Esophagus muscularis mucosa (tissue), 4 donors: ENCODE results near the gene DEPP1. TPM values are rescaled to one million over a fixed set of nuclear protein-coding genes. Genes with fewer than 3 reads are reported as not detected.
A peak's percentile ranks its signal among the peaks of the same experiment; 100 is the strongest.

ENCODE experiments used
- DNase-seq: peaks from one replicate; pipeline ENCODE4 v3.0.0-alpha.2; 2017; ENCODE audit errors: extremely low spot score
- H3K27ac ChIP-seq, 4 donors: fragments of 200-600 bp; sonication (generic); replicated peaks in 1 of 4; 1 replicate in 3 of 4; 2 replicates in 1 of 4; pipeline ENCODE4 v1.5.1; 2016 to 2019; ENCODE audit warnings: mild to moderate bottlenecking in 1 of 4
- H3K27me3 ChIP-seq, 4 donors: fragments of 200-600 bp; sonication (generic); one replicate each; pipeline versions ENCODE4 v1.5.1 to v1.6.0; 2016 to 2019
- H3K36me3 ChIP-seq, 4 donors: fragments of 200-600 bp; sonication (generic); one replicate each; pipeline ENCODE4 v1.5.1; 2016 to 2019
- H3K4me1 ChIP-seq, 4 donors: fragments of 200-600 bp; sonication (generic); one replicate each; pipeline ENCODE4 v1.5.1; 2016 to 2019
- H3K4me3 ChIP-seq, 4 donors: fragments of 200-600 bp; sonication (generic); 1 replicate in 2 of 4; 2 replicates in 2 of 4; pipeline ENCODE4 v1.5.1; 2016 to 2019; ENCODE audit warnings: mild to moderate bottlenecking in 4 of 4, moderate library complexity in 1 of 4
- H3K9me3 ChIP-seq, 4 donors: fragments of 200-600 bp; sonication (generic); 1 replicate in 3 of 4; 2 replicates in 1 of 4; pipeline ENCODE4 v1.5.1; 2016 to 2019
- CTCF ChIP-seq, 3 experiments: fragments of 200-600 bp in 2 of 3; fragments of 450-650 bp in 1 of 3; sonication (generic) in 2 of 3; IDR thresholded peaks; one replicate each; pipeline ENCODE4 v1.5.1; 2017 to 2019; ENCODE audit warnings: antibody characterized with exemption in 3 of 3, mild to moderate bottlenecking in 2 of 3, moderate library complexity in 1 of 3
- EP300 ChIP-seq: sonication (generic); formaldehyde crosslinking; IDR thresholded peaks from one replicate; pipeline ENCODE4 v1.6.1; 2017; ENCODE audit warnings: antibody characterized with exemption
- POLR2A ChIP-seq: fragments of 450-650 bp; IDR thresholded peaks from one replicate; pipeline ENCODE4 v1.6.1; 2017; ENCODE audit warnings: antibody characterized with exemption, moderate library complexity, mild to moderate bottlenecking, low read depth
- POLR2AphosphoS5 ChIP-seq, 2 donors: sonication (generic); formaldehyde crosslinking; IDR thresholded peaks; one replicate each; pipeline ENCODE4 v1.6.1; 2017; ENCODE audit warnings: antibody characterized with exemption in 2 of 2
- WGBS: methylation state at CpG from one replicate; pipeline ENCODE4 v1.1.5; 2018; 5-methylcytosine and 5-hydroxymethylcytosine counted together
- intact Hi-C: fragments of 100-400 bp; cut with DNase I; formaldehyde crosslinking; loops from one replicate; pipeline ENCODE4 v1.15.1; 2023
- total RNA-seq, 4 donors: library from RNA; depleted of rRNA; stranded (reverse); fragments of >200 nt; gene quantifications; one replicate each; pipeline versions ENCODE4 v1.1.0 to v1.2.1, GENCODE V29; 2016

The DEPP1 gene
- total RNA-seq, 4 donors from 2014 or later: 32.0 to 413 (median 126) TPM

GRCh38 chr10:44958196-44958897 lies 20.3 kb downstream of the DEPP1 start:
- WGBS: 43% methylated on average over 5 of the region's 5 CpGs
- intact Hi-C loops: no loop called here
- DNase-seq: no peak
- Histone ChIP-seq H3K4me1 (peaks cover 50 to 64% (median 55%) of the 10 kb centered on the region in 4 donors), H3K9me3 (no peaks in the 10 kb centered on the region), H3K27ac (peak overlapping the region; percentile 87 to 93 (median 90)), H3K4me3 (peak overlapping the region; percentile 72 to 83 (median 72)), H3K27me3 (no peaks in the 10 kb centered on the region), H3K36me3 (peaks cover 0 to 20% (median 4%) of the 10 kb centered on the region in 4 donors)
- peak; percentile 18 to 48 for TF ChIP-seq POLR2AphosphoS5 (IDR thresholded peaks at IDR 0.05)
- no peak for TF ChIP-seq POLR2A
- no peak for TF ChIP-seq CTCF (IDR thresholded peaks at IDR 0.05)
- TF ChIP-seq EP300: no peak

GRCh38 chr10:44956717-44957706 lies 21.6 kb downstream of the DEPP1 start:
- DNase-seq: no peak
- WGBS: 95% methylated on average over 4 of the region's 4 CpGs
- Histone ChIP-seq H3K27me3 (no peaks in the 10 kb centered on the region), H3K4me3 (no peak overlapping the region), H3K36me3 (peaks cover 0 to 22% (median 4%) of the 10 kb centered on the region in 4 donors), H3K9me3 (no peaks in the 10 kb centered on the region), H3K4me1 (peaks cover 39 to 57% (median 48%) of the 10 kb centered on the region in 4 donors), H3K27ac (peak overlapping the region in 3 of 4 donors; percentile 87 to 93 (median 92))
- TF ChIP-seq EP300: no peak
- no peak for TF ChIP-seq CTCF (IDR thresholded peaks at IDR 0.05)
- no peak for TF ChIP-seq POLR2AphosphoS5 (IDR thresholded peaks at IDR 0.05)
- intact Hi-C loops: no loop called here

GRCh38 chr10:44956226-44956625 lies 22.4 kb downstream of the DEPP1 start:
- Histone ChIP-seq H3K27me3 (no peaks in the 10 kb centered on the region), H3K4me3 (no peak overlapping the region), H3K27ac (peak overlapping the region in 3 of 4 donors; percentile 30 to 62 (median 36)), H3K36me3 (peaks cover 0 to 22% (median 4%) of the 10 kb centered on the region in 4 donors), H3K4me1 (peaks cover 31 to 49% (median 46%) of the 10 kb centered on the region in 4 donors), H3K9me3 (no peaks in the 10 kb centered on the region)
- intact Hi-C loops: no loop called here
- WGBS: 92% methylated on average over 4 of the region's 4 CpGs
- DNase-seq: no peak
- TF ChIP-seq POLR2AphosphoS5 (IDR thresholded peaks at IDR 0.05): no peak
- no peak for TF ChIP-seq EP300
- TF ChIP-seq CTCF (IDR thresholded peaks at IDR 0.05): no peak
- no peak for TF ChIP-seq POLR2A

- intact Hi-C loops: no loop called here
- no peak for DNase-seq
These were observed 23.1 kb downstream of the DEPP1 start for GRCh38 chr10:44955413-44956070.

More at GRCh38 chr10:44955413-44956070, 23.1 kb downstream of the DEPP1 start:
- Histone ChIP-seq H3K27ac (peak overlapping the region in 3 of 4 donors; percentile 30 to 62 (median 36)), H3K4me3 (no peak overlapping the region), H3K36me3 (peaks cover 0 to 22% (median 4%) of the 10 kb centered on the region in 4 donors), H3K9me3 (no peaks in the 10 kb centered on the region), H3K4me1 (peaks cover 24 to 51% (median 41%) of the 10 kb centered on the region in 4 donors), H3K27me3 (no peaks in the 10 kb centered on the region)
- WGBS: 66% methylated on average over 8 of the region's 8 CpGs
- TF ChIP-seq CTCF (IDR thresholded peaks at IDR 0.05): no peak
- TF ChIP-seq POLR2AphosphoS5 (IDR thresholded peaks at IDR 0.05): peak; percentile 45 to 51
